H1 (cell line): Measurements from ENCODE around the gene BTBD9. TPM values are rescaled to one million over a fixed set of nuclear protein-coding genes. Genes with fewer than 3 reads are reported as not detected.

Source experiments
- ATF2 ChIP-seq: IDR thresholded peaks from 2 replicates; pipeline ENCODE4 v1.6.1; 2012; ENCODE audit warnings: low read length, inconsistent platforms
- CHD2 ChIP-seq: IDR thresholded peaks from 2 replicates; pipeline ENCODE4 v1.6.1; 2012; ENCODE audit warnings: low read length, improper control_type of control experiment
- polyA plus RNA-seq, 7 experiments: library from polyadenylated mRNA; depleted of rRNA in 3 of 7; stranded (reverse) in 5 of 7; unstranded in 2 of 7; fragments of >200 nt in 5 of 7; fragments of 200-250 nt in 2 of 7; gene quantifications; 1 replicate in 5 of 7; 2 replicates in 1 of 7; 4 replicates in 1 of 7; pipeline versions ENCODE4 v1.2.1 to v1.2.3, GENCODE V29; 2011 to 2013; ENCODE audit warnings: missing spikeins in 2 of 7, mixed read lengths in 2 of 7
- total RNA-seq: library from RNA; stranded (reverse); fragmentation: NEBNext Ultra II Directional; extraction: Animal tissue kit (Norgen Biotek cat#: 25700); gene quantifications from 2 replicates; pipeline ENCODE4 v1.2.1, GENCODE V29; 2021

Gene BTBD9
- total and polyA plus RNA-seq, 2 of the 8 experiments (the other 6 are each of a cell fraction or from before 2014, with no cell fraction given): 0.92 to 4.1 TPM

DNA sequence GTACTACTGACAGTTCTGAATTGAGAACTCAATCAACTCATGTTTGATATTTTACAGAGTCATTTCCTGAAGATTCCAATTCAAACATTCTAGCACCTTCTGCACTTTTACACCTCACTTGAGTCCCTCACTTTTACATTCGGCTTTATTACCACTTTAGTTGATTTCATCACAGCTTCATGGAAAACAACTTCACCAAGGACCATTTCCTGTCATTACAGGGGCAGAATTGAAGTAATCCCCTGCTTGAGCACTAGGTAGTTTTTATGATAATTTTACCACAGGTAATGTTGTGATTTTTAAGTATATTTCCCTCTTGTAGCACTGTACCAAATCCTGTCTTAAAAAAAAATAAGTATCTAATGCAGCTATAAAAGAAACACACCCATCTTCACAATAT, 312.9 kb downstream of the BTBD9 start (continued):
- TF ChIP-seq ATF2 (no peak), CHD2 (no peak)
